Kidney (tissue), 14 donors: ENCODE measurements around the gene SPTAN1. TPM values are rescaled to one million over a fixed set of nuclear protein-coding genes. Genes with fewer than 3 reads are reported as not detected.

Experiments
- DNase-seq, 5 donors: peaks; one replicate each; pipeline ENCODE4 v3.0.0-alpha.2; 2013 to 2020
- FAIRE-seq: peaks from 2 replicates; lab custom pipeline; 2012; peaks lifted over from hg19 to GRCh38; lab: Jason Lieb, UNC
- H3K27ac ChIP-seq, 2 donors: one replicate each; pipeline ENCODE4 v1.7.0; 2013; ENCODE audit warnings: low read depth in 2 of 2, low read length in 2 of 2, inconsistent platforms in 1 of 2
- H3K27me3 ChIP-seq: one replicate; pipeline ENCODE4 v1.7.1; 2013; ENCODE audit warnings: low read length, inconsistent platforms; ENCODE audit not compliant: control insufficient read depth, insufficient read depth
- H3K36me3 ChIP-seq, 3 donors: one replicate each; pipeline versions ENCODE4 v1.7.0 to v1.7.1; 2013; ENCODE audit warnings: low read length in 3 of 3, control low read depth in 1 of 3, inconsistent platforms in 1 of 3; ENCODE audit not compliant: insufficient read depth in 3 of 3, control insufficient read depth in 2 of 3
- H3K4me1 ChIP-seq, 3 donors: one replicate each; pipeline versions ENCODE4 v1.7.0 to v1.7.1; 2013; ENCODE audit warnings: low read length in 3 of 3, inconsistent platforms in 1 of 3, low read depth in 1 of 3; ENCODE audit not compliant: control insufficient read depth in 2 of 3, insufficient read depth in 2 of 3
- H3K4me3 ChIP-seq, 3 donors: one replicate each; pipeline versions ENCODE4 v1.7.0 to v1.8.1; 2013; ENCODE audit warnings: low read length in 3 of 3, control low read depth in 1 of 3, inconsistent platforms in 1 of 3
- H3K9ac ChIP-seq, 3 donors: one replicate each; pipeline versions ENCODE4 v1.7.0 to v1.7.1; 2013; ENCODE audit warnings: low read length in 3 of 3, control low read depth in 1 of 3, inconsistent platforms in 1 of 3
- H3K9me3 ChIP-seq, 3 donors: one replicate each; pipeline versions ENCODE4 v1.7.0 to v1.7.1; 2013; ENCODE audit warnings: low read length in 3 of 3, control low read depth in 1 of 3, inconsistent platforms in 1 of 3; ENCODE audit not compliant: control insufficient read depth in 2 of 3, insufficient read depth in 1 of 3
- CTCF ChIP-seq: IDR thresholded peaks from 3 replicates; pipeline ENCODE4 v1.5.1; 2012; ENCODE audit warnings: mild to moderate bottlenecking, moderate library complexity, borderline replicate concordance; ENCODE audit not compliant: insufficient read depth; ENCODE audit errors: extremely low read depth
- intact Hi-C: fragments of 100-400 bp; cut with DNase I; formaldehyde crosslinking; loops from one replicate; pipeline ENCODE4 v1.11.1; 2022
- polyA plus RNA-seq: library from polyadenylated mRNA; stranded (reverse); fragments of 350-450 nt; fragmentation: Illumina TruSeq; extraction: RNeasy Lipid Tissue Mini Kit (QIAGEN cat#74804); gene quantifications from one replicate; pipeline ENCODE4 v1.2.3, GENCODE V29; 2014; ENCODE audit warnings: low read depth, low replicate concordance; ENCODE audit not compliant: insufficient read depth
- total RNA-seq: library from RNA; stranded (reverse); fragmentation: NEBNext Ultra II Directional; extraction: Animal tissue kit (Norgen Biotek cat#: 25700); gene quantifications from one replicate; pipeline ENCODE4 v1.2.1, GENCODE V29; 2021
- donor health status: control.
- donor health status: control.
- donor health status: control.
- donor health status: control.
- donor health status: control.
- donor health status: DM: yes; HTN: yes; CAD: no.
- donor health status: Normal renal cell carcinoma (clear cell type).

The SPTAN1 gene
- total and polyA plus RNA-seq, 2 donors from 2014 or later, result 210 to 354 TPM

- intact Hi-C loops, result no loop called here
- Histone ChIP-seq H3K9me3 (no peaks in the 10 kb centered on the region), H3K4me3 (no peak overlapping the region)
These were observed 62.3 kb downstream of the SPTAN1 start for GRCh38 chr9:128614728-128615127.

GRCh38 chr9:128615571-128615970, 63.2 kb downstream of the SPTAN1 start:
- FAIRE-seq (no peak), DNase-seq (no peak)
- Histone ChIP-seq H3K9me3 (no peaks in the 10 kb centered on the region), H3K27me3 (no peaks in the 10 kb centered on the region), H3K36me3 (peaks cover 25 to 82% (median 68%) of the 10 kb centered on the region in 3 donors), H3K4me3 (no peak overlapping the region), H3K9ac (no peak overlapping the region), H3K27ac (no peak overlapping the region), H3K4me1 (no peaks in the 10 kb centered on the region)
- intact Hi-C loops, result no loop called here
- no peak for TF ChIP-seq CTCF

More at GRCh38 chr9:128614728-128615127, 62.3 kb downstream of the SPTAN1 start:
- Histone ChIP-seq H3K36me3 (peaks cover 23 to 84% (median 70%) of the 10 kb centered on the region in 3 donors), H3K9ac (no peak overlapping the region), H3K27ac (no peak overlapping the region), H3K4me1 (no peaks in the 10 kb centered on the region), H3K27me3 (no peaks in the 10 kb centered on the region)
- TF ChIP-seq CTCF, result no peak
- FAIRE-seq, result no peak
- DNase-seq, result no peak

GRCh38 chr9:128617943-128618342, 65.6 kb downstream of the SPTAN1 start:
- Histone ChIP-seq H3K4me3 (no peak overlapping the region), H3K36me3 (peaks cover 17 to 76% (median 64%) of the 10 kb centered on the region in 3 donors), H3K9ac (no peak overlapping the region), H3K27me3 (no peaks in the 10 kb centered on the region), H3K27ac (no peak overlapping the region), H3K4me1 (no peaks in the 10 kb centered on the region), H3K9me3 (no peaks in the 10 kb centered on the region)
- DNase-seq (no peak), FAIRE-seq (no peak)
- intact Hi-C loops, result no loop called here
- no peak for TF ChIP-seq CTCF

- Histone ChIP-seq H3K9me3 (no peaks in the 10 kb centered on the region), H3K27me3 (no peaks in the 10 kb centered on the region), H3K4me1 (no peaks in the 10 kb centered on the region), H3K36me3 (peaks cover 17 to 67% (median 56%) of the 10 kb centered on the region in 3 donors), H3K27ac (no peak overlapping the region), H3K4me3 (no peak overlapping the region), H3K9ac (no peak overlapping the region)
- DNase-seq, result no peak
- no peak for TF ChIP-seq CTCF
- intact Hi-C loops, result no loop called here
- no peak for FAIRE-seq
These were observed 66.7 kb downstream of the SPTAN1 start for GRCh38 chr9:128619127-128619526.
